Endometrial microvascular endothelial cells (primary cell): ENCODE measurements around the gene APOD. TPM values are rescaled to one million over a fixed set of nuclear protein-coding genes. Genes with fewer than 3 reads are reported as not detected.
"Not testable (repeated sequence)": the region's sequence is repeated elsewhere in the genome, so short reads cannot be mapped to it uniquely, and the experiment has no call there.

Experiments
- in situ Hi-C: cut with HindIII; loops from 2 replicates; pipeline ENCODE4 v1.10.0; 2017; ENCODE audit warnings: low sequenced_read_pairs, low pct_unique_long_range_greater_than_20kb; ENCODE audit errors: inconsistent ontology term
- total RNA-seq: library from RNA; depleted of rRNA; stranded (reverse); fragments of >200 nt; gene quantifications from one replicate; pipeline ENCODE4 v1.2.3, GENCODE V29; 2015; ENCODE audit errors: inconsistent ontology term

The APOD gene
- total RNA-seq: 6.4 TPM

DNA sequence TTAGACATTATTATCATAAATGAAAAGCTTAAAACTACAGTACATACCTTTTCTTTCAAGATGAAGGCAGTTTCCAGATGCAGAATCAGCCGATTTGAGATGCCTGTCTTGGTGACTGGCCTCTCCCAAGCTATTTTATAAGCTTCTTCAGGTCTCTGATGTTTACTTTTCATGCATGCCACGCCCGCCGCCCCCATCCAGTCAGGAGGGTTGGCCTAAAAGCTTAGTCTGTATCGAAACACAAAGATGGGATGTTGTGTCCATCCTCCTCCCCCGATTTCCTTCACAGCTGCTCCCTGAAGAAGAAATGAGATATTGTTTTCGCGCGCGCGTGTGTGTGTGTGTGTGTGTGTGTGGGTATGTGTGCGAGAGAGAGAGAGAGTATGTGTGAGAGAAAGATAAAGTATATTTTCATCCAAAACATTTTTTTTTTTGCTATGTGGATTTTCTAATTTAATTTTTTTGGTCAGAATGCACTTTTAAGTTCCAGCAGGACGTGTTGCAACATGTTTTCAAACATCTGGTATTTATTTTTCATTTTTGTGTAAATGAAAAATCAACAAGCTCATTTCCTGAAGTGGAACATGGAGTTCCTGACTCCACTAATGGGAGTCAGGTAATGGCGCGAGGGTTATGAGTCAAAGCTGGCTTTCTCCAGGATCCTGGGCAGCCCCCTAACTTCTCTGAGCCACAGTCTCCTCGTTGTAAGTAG is at the start of gene APOD:
TSS of gene APOD (minus strand) at position 110 of the 712 bp plus-strand sequence. CDS start 4,479 bp downstream, outside the sequence.
- in situ Hi-C loops: no loop called here

GRCh38 chr3:195633351-195633750 is 49.6 kb upstream of the APOD start:
- in situ Hi-C loops: not testable (repeated sequence)

- in situ Hi-C loops: not testable (repeated sequence)
Measured at GRCh38 chr3:195632501-195633185, 48.9 kb upstream of the APOD start.

DNA sequence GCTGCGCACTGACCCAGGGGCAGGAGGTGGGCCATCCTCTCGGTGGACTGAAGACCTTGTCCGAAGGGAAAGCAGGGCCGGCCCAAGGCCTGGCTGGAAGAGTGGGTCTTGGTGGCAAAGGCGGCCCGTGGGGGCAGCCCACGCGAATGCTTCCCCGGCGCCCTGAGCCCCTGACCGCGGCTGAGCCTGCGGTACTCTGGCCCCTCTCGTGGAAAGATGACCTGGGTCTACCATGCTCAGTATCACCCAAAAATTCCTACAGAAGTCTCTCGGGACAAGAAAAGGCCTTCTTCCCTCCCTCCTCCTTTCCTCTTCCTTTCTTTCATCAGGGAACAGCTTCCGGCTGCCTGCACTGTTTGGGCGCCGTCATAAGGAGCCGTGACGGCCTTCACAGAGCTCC is 48.3 kb upstream of the APOD start:
- in situ Hi-C loops: not testable (repeated sequence)

DNA sequence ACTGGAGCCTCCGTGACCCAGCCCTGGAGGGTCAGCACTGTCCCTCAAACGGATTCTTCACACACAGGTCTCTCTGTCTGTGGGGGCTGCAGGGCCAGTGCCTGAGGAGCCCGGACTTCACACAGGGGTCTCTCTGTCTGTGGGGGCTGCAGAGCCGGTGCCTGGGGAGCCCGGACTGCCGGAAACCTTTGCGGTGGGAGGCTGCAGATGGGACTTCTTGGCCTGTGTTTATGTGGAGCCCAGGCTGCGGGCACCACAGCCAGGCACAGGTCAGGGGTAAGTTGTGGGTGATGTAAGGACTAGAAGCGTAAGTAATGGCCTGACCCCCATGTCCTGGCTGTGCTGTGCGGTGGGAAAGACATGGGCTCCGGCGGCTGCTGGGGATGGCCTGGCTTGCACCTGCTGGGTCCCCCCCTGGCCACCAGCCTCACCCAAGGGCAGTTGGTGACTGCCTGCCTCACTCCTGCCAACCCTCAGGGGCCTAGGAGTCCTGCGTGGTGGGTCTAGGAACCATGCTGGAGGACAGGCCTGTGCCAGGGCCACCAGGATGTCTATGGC is 47.3 kb upstream of the APOD start:
- in situ Hi-C loops: not testable (repeated sequence)

DNA sequence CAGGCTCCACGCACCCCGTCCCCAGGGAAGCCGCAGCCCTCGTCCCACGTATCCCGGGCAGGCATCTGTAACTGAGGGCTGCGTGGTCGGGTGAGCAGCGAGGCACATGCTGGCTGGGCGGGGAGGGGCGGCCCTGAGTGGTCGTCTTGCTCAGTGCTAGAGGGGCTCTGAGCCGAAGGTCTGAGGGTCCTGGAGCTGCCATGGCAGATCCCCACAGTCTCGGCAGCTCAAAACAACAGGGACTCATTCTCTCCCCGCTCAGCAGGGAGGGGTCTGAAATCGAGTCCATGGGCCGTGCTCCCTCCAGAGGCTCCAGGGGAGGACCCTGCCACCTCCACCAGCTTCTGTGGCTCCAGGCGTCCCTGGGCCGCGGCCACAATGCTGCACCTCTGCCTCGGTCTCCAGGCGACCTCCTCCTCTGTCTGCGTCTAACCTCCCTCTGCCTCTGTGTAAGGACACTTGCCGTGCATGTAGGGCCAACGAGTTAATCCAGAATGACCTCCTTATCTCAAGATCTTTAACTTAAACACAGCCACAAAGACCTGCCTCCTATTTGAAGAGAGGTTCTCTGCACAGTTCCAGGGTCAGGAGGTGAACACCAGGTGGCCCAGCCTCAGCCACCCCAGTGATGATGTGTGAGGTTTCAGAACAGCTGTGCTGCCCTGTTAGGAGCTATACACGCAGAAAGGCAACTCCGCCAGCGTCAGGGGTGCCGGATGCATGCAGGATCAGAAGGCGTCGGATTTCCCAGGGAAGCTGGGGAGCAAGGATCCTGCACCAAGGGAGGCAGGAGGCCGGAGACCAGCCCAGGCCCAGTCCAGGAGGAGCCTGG is 46.6 kb upstream of the APOD start:
- in situ Hi-C loops: not testable (repeated sequence)

- in situ Hi-C loops: not testable (repeated sequence)
Measured at GRCh38 chr3:195629682-195630081, 45.9 kb upstream of the APOD start.

- in situ Hi-C loops: not testable (repeated sequence)
Measured at GRCh38 chr3:195628386-195628920, 44.7 kb upstream of the APOD start.

GRCh38 chr3:195627515-195628385 is 44.0 kb upstream of the APOD start:
- in situ Hi-C loops: not testable (repeated sequence)

- in situ Hi-C loops: not testable (repeated sequence)
Measured at GRCh38 chr3:195624603-195625560, 41.1 kb upstream of the APOD start.

- in situ Hi-C loops: not testable (repeated sequence)
Measured at GRCh38 chr3:195624171-195624570, 40.4 kb upstream of the APOD start.

- in situ Hi-C loops: not testable (repeated sequence)
Measured at GRCh38 chr3:195623217-195623965, 39.7 kb upstream of the APOD start.

- in situ Hi-C loops: not testable (repeated sequence)
Measured at GRCh38 chr3:195622523-195623170, 38.9 kb upstream of the APOD start.

DNA sequence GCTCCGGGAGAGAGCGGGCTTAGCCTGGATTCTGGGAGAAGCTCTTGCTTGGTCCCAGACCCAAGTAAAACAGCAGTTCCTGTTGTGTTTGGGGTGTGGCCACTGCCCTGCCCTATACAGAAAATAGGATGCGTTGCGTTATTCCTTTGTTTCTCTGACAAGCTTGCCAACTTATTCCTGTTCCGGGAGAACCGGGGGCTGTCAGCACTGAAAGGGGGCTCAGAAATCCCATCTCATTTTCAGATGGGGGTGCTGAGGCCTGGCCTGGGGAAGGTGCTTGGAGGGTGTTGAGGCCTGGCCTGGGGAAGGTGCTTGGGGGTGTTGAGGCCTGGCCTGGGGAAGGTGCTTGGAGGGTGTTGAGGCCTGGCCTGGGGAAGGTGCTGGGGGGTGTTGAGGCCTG is 38.3 kb upstream of the APOD start:
- in situ Hi-C loops: not testable (repeated sequence)

- in situ Hi-C loops: not testable (repeated sequence)
Measured at GRCh38 chr3:195621095-195621494, 37.4 kb upstream of the APOD start.

- in situ Hi-C loops: not testable (repeated sequence)
Measured at GRCh38 chr3:195620476-195620875, 36.7 kb upstream of the APOD start.
